HG03095 (cell line): ENCODE results near the gene AGT.

Experiments used
- ATAC-seq: cut with Tn5 transposase; IDR thresholded peaks from one replicate; pipeline ENCODE4 v1.9.1; 2021; ENCODE audit warnings: moderate library complexity; ENCODE audit not compliant: unreplicated experiment

The AGT gene

GRCh38 chr1:230713915-230714764 lies at the start of gene AGT:
AGT (minus strand) TSS chr1:230714122; CDS start chr1:230710823, 3,299 bp downstream.
- no peak for ATAC-seq

- ATAC-seq = no peak
Measured at GRCh38 chr1:230761443-230762167, 47.7 kb upstream of the AGT start.

GRCh38 chr1:230760360-230760827 lies 46.5 kb upstream of the AGT start:
- no peak for ATAC-seq

GRCh38 chr1:230759369-230760065 lies 45.6 kb upstream of the AGT start:
- no peak for ATAC-seq

DNA sequence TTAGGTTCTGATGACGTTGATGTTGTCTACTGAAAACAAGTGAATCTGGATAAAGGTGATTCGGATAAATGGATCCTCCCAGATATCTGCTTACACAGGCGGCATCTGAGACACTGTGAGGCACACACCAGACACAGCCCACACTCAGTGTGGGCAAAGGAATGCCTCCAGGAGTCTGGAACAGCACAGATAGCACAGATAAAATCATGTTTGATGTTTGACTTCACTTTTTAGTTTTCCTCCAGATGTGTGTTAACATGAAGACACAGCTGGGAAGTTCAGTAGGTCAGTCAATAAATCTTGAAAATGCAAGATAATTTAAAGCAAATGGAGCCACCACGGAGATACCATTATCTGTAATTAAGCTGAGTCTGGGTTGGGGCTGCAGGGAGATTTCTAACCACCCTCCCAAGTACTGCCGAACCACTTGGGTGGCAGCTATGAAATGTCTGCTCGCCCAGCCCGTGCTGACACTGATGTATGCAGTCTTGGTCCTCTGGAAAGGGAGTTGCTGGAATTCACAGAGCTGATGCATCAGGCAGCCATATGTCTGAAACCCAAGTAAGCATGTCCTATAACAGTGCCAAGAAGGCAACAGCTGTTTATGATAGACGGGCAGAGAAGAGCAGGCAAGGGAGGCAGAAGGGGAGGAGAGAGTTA lies 44.9 kb upstream of the AGT start:
- ATAC-seq = no peak

- ATAC-seq = no peak
Measured at GRCh38 chr1:230757856-230758708, 44.2 kb upstream of the AGT start.

DNA sequence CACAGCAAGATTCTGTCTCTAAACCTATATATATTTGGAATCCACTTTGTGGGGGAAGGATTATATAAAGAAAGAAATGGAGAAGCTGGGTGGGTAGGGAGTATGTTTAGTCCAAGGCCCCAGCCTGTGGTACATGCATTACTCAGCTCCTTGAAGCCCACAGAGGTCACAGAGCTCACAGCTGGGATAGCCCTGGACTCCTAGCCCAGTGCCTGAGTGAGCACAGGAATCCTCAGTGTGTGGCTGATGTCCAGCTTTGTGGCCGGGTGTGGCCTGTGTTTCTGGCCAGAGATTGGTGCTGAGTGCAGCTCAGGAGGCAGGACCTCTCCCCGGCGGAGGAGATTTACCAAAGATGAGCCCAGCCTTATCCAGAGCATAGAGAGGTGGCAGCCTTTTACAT lies 40.9 kb upstream of the AGT start:
- ATAC-seq = no peak

DNA sequence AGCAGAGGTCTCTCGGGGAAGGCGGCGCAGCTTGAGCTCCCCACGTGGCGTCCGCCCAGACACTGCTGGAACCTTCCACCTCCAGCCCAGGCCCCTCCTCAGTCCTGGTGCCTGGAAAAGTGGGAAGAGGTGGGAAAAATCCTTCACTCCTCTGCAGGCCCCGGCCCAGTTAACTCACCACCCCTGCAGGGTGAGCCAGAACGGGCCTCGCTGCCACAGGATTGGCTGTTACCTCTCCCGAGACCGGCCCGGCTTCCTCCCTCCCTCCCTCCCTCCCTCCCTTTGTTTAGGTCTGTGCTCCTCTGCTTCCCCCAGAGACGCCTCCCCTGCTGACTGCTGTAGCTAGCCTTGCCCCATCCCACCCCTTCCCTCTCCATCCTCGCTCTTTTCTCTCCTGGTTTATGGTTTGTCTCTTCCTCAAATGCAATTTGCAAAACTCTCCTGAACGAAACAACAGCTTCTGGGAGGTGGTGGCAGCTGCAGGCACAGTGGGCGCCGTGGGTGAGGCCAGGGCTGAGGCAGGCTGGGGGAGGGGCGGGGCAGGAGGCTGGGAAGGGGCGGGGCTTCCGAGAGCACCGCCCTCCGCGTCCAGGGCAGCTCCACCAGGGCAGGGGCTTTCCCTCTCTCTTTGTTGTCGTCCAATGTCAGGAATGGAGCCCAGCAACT lies 39.8 kb upstream of the AGT start:
- no peak for ATAC-seq

DNA sequence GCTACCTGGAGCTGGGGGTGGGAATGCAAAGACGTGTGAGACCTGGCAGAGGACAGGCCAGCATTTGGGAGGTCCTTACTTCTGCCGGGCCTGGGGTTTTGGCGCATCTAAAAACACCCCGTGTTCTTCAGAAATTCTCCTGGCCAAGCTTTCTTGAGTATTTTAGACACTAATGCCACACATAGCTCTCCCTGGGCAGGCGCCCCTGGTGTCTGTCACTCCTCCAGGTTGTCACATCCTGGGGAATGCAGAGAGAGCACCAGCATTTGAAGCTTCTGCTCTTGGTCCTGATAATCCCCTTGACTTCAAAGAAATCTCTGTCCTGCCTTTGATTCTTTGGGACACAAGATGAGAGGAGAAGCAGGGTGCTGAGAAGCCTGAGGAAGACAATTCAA lies 39.3 kb upstream of the AGT start:
- ATAC-seq = no peak

DNA sequence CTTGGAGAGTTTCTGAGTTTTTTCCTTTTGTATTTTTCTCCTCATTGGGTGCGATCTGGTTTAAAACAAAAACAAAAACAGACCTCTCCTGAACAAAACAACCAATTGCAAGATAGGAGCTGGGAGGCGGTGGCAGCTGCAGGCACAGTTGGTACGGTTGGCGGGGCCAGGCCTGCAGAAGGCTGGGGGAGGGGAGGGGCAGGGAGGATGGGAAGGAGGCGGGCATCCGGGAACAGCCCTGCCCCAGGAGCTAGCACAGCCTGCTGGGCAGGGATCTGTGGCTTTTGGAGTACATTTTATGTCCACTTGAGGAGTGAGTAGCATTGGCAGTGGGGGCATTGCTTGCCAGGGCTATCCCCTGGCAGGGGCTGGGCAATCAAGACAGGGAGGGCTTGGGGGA lies 38.5 kb upstream of the AGT start:
- ATAC-seq = no peak

- no peak for ATAC-seq
Measured at GRCh38 chr1:230750986-230751625, 37.2 kb upstream of the AGT start.

- no peak for ATAC-seq
Measured at GRCh38 chr1:230750576-230750975, 36.7 kb upstream of the AGT start.

DNA sequence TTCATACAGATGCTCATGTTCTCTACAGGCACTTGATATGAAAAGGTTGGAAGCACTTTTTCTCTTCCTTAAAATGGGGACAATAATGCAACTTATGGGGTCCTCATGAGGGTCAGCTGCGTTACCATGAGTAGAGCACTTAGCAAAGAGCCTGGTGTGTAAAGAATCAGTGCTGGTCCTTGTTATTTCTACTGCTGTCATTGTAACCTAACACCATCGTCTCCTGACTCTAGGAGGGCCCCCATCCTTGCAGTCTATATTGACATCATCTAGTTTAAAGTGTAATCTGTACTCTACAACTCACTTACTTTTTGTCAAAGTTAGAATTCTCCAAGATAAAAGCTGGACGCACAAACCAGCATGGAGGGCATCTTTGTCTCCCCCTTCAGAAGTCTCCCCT lies 35.7 kb upstream of the AGT start:
- ATAC-seq = no peak

DNA sequence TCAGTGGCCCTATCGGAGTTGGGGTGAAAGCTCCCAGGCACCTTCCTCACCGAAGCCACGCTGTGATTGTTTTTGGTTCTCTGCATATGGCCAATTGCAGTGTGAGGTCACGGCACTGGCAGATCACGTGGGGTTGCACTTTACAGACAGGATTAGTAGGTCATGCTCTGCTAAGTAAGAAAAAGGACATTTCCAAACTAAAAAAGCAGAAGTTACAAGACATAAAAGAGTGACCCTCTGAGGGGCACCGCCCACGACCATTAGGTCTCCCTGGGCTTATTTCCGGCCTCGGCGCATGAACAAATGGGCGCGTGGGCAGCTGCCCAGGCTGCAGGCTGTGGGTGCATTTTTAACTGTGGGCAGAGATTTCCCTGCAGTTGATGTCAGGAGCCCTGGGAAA lies 35.2 kb upstream of the AGT start:
- peak; percentile 48 for ATAC-seq

DNA sequence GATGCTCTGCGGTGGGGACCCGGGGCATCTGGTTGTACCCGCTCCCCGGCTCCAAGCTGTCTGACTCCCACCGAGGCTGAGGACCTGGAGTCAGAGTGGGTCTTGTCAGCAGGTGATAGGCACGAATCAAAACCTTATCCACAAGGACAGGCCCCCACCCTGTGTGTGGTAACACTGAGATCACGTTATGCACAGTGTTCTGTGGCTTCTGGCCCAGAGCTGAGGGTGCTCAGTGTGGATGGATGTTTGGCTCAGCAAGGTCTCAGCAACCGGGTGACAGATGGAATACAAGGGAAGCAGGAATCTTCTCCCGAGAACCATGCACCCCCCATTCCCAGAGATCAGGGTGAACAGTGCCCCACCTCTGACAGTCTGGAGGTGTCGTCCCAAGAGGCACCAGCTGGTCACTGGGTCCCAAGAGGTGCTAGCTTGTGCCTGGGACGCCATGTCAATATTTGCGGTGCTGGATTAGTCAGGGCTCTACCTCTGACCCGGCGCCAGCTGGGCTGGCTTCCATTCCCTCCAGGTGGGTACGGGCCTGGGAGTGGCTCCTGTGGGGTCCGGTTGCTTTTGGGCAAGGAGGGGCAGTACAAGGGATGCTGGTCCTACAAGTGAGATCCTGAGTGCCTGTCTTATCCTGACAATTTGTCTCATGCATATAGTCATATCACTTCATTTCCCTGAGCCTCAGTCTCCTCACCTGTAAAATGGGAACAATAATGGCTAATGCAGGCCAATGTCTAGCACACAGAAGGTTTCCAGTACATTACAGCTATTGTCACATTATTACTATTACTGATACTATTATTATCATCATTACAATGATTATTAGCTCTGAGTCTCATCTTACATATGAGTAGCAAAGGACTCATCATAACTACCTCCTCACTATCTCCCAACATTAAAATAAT lies 34.2 kb upstream of the AGT start:
- ATAC-seq = no peak

GRCh38 chr1:230747127-230747730 lies 33.3 kb upstream of the AGT start, which contains the start of gene CAPN9:
CAPN9 (plus strand) TSS chr1:230747388; CDS start chr1:230747497, 109 bp downstream.
- no peak for ATAC-seq

- no peak for ATAC-seq
Measured at GRCh38 chr1:230746617-230747016, 32.7 kb upstream of the AGT start.

GRCh38 chr1:230745071-230745470 lies 31.1 kb upstream of the AGT start:
- no peak for ATAC-seq
